GM19463 (cell line): ENCODE measurements around the gene ASTN2.

ENCODE experiments used
- ATAC-seq: cut with Tn5 transposase; IDR thresholded peaks from one replicate; pipeline ENCODE4 v1.9.1; 2021; ENCODE audit warnings: mild to moderate bottlenecking, moderate library complexity; ENCODE audit not compliant: unreplicated experiment

The ASTN2 gene

GRCh38 chr9:117180896-117181445 is 233.9 kb downstream of the ASTN2 start:
- ATAC-seq = no peak

GRCh38 chr9:117178596-117179375 is 236.1 kb downstream of the ASTN2 start:
- ATAC-seq = no peak

GRCh38 chr9:117170567-117170966 is 244.3 kb downstream of the ASTN2 start:
- ATAC-seq = no peak

GRCh38 chr9:117169089-117169621 is 245.7 kb downstream of the ASTN2 start:
- no peak for ATAC-seq

- no peak for ATAC-seq
These were observed 250.3 kb downstream of the ASTN2 start for GRCh38 chr9:117164512-117164911.

- ATAC-seq = no peak
These were observed 254.6 kb downstream of the ASTN2 start for GRCh38 chr9:117160254-117160653.

GRCh38 chr9:117156771-117157535 is 257.9 kb downstream of the ASTN2 start:
- no peak for ATAC-seq

- no peak for ATAC-seq
These were observed 258.6 kb downstream of the ASTN2 start for GRCh38 chr9:117156144-117156688.

- no peak for ATAC-seq
These were observed 261.8 kb downstream of the ASTN2 start for GRCh38 chr9:117153021-117153420.

GRCh38 chr9:117151716-117152115 is 263.1 kb downstream of the ASTN2 start:
- ATAC-seq = no peak

GRCh38 chr9:117149996-117150395 is 264.9 kb downstream of the ASTN2 start:
- ATAC-seq = no peak

- no peak for ATAC-seq
These were observed 268.9 kb downstream of the ASTN2 start for GRCh38 chr9:117145811-117146490.

- ATAC-seq = no peak
These were observed 269.8 kb downstream of the ASTN2 start for GRCh38 chr9:117145081-117145480.

- ATAC-seq = no peak
These were observed 276.6 kb downstream of the ASTN2 start for GRCh38 chr9:117138231-117138630.

- no peak for ATAC-seq
These were observed 278.4 kb downstream of the ASTN2 start for GRCh38 chr9:117136461-117136860.

GRCh38 chr9:117135501-117136098 is 279.3 kb downstream of the ASTN2 start:
- no peak for ATAC-seq

- no peak for ATAC-seq
These were observed 279.9 kb downstream of the ASTN2 start for GRCh38 chr9:117134826-117135500.

GRCh38 chr9:117126871-117127270 is 288.0 kb downstream of the ASTN2 start:
- no peak for ATAC-seq

GRCh38 chr9:117125531-117125930 is 289.3 kb downstream of the ASTN2 start:
- ATAC-seq = no peak

GRCh38 chr9:117123729-117124128 is 291.1 kb downstream of the ASTN2 start:
- no peak for ATAC-seq
